ENCODE measurements around the gene C1orf185.
"Not testable (repeated sequence)": the region's sequence is repeated elsewhere in the genome, so short reads cannot be mapped to it uniquely, and the experiment has no call there.

C1orf185 gene

DNA sequence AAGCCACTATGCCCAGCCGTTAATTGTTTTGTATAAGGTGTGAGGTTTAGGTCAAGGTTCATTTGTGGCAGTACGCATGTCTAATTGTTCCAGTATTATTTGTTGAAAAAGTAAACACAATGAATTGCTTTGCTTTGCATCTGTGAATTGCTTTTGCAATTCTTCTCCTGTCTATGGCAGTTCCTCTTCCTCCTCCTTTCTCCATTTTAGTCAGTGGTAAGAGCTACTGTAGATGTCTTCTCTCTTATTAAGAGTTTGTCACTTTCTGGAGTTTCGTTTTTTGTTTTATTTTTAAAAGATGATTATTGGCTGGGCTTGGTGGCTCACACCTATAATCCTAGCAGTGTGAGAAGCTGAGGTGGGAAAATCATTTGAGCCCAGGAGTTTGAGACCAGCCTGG is 29.2 kb downstream of the C1orf185 start:
- Histone ChIP-seq H3K27ac (ENCODE audit: low read depth, low read length) (no peak overlapping the region), H3K36me3 (ENCODE audit: control insufficient read depth in 1 of 2, insufficient read depth in 2 of 2, low read length in 2 of 2) (no peaks in the 10 kb centered on the region), H3K79me1 (ENCODE audit: low read length) (no peaks in the 10 kb centered on the region), H3K9ac (ENCODE audit: low read length) (no peak overlapping the region), H3K4me3 (ENCODE audit: low read depth, low read length) (no peak overlapping the region), H3K18ac (ENCODE audit: low read length) (no peak overlapping the region), H3K4me1 (ENCODE audit: control insufficient read depth in 1 of 2, insufficient read depth in 2 of 2, low read length in 2 of 2) (no peaks in the 10 kb centered on the region), H2AK5ac (ENCODE audit: low read length) (no peak overlapping the region), H4K91ac (ENCODE audit: low read depth, low read length) (no peak overlapping the region), H3K79me2 (ENCODE audit: control insufficient read depth, insufficient read depth, low read length, poor library complexity) (no peaks in the 10 kb centered on the region), H3K27me3 (ENCODE audit: insufficient read depth, low read length) (no peaks in the 10 kb centered on the region), H3K14ac (ENCODE audit: low read length) (no peak overlapping the region), H3K23ac (ENCODE audit: low read length) (no peak overlapping the region), H4K8ac (ENCODE audit: low read depth, low read length) (no peak overlapping the region), H3K4ac (ENCODE audit: low read depth, low read length) (no peak overlapping the region), H2AFZ (ENCODE audit: insufficient read depth, low read length, poor library complexity) (no peak overlapping the region), H2BK120ac (ENCODE audit: insufficient read depth, low read length, poor library complexity) (no peak overlapping the region), H2BK12ac (ENCODE audit: low read length) (no peak overlapping the region), H3K4me2 (ENCODE audit: low read length) (no peak overlapping the region), H4K12ac (ENCODE audit: low read depth, low read length) (no peak overlapping the region), H2BK5ac (ENCODE audit: low read depth, low read length, poor library complexity) (no peak overlapping the region), H3K9me3 (ENCODE audit: insufficient read depth, low read depth, low read length) (no peaks in the 10 kb centered on the region)
- no CpG with 5 or more reads among the region's 3 CpGs for WGBS (ENCODE audit: extremely low coverage, insufficient coverage, insufficient read length)
- no peak for DNase-seq

DNA sequence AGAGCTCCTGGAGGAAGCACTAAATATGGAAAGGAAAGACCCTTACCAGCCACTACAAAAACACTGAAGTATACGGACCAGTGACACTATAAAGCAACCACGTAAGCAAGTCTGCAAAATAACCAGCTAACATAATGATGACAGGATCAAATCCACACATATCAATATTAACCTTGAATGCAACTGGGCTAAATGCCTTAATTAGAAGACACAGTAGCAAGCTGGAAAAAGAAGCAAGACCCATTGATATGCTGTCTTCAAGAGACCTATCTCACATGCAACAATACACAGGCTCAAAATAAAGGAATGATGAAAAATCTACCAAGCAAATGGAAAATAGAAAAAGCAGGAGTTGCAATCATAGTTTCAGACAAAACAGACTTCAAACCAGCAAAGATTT is 31.0 kb downstream of the C1orf185 start:
- no CpG with 5 or more reads among the region's 2 CpGs for WGBS (ENCODE audit: extremely low coverage, insufficient coverage, insufficient read length)
- no peak overlapping the region for H3K4me2 ChIP-seq (ENCODE audit: low read length)

DNA sequence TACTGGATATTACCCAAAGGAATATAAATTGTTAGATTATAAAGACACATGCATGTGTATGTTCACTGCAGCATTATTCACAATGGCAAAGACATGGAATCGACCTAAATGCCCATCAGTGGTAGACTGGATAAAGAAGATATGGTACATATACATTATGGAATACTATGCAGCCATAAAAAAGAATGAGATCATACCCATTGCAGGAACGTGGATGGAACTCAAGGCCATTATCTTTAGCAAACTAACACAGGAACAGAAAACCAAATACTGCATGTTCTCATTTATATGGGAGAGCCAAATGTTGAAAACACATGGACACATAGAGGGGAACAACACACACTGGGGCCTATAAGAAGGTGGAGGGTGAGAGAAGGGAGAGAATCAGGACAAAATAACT is 35.7 kb downstream of the C1orf185 start:
- not testable (repeated sequence) for H3K4me2 ChIP-seq (ENCODE audit: low read length); H3K9ac ChIP-seq (ENCODE audit: low read length); H3K14ac ChIP-seq (ENCODE audit: low read length); H3K4me3 ChIP-seq (ENCODE audit: low read depth, low read length); H4K8ac ChIP-seq (ENCODE audit: low read depth, low read length); H3K4me1 ChIP-seq (ENCODE audit: control insufficient read depth in 1 of 2, insufficient read depth in 2 of 2, low read length in 2 of 2); H2BK12ac ChIP-seq (ENCODE audit: low read length); H2AFZ ChIP-seq (ENCODE audit: insufficient read depth, low read length, poor library complexity); H3K9me3 ChIP-seq (ENCODE audit: insufficient read depth, low read depth, low read length); H4K91ac ChIP-seq (ENCODE audit: low read depth, low read length); H2BK5ac ChIP-seq (ENCODE audit: low read depth, low read length, poor library complexity); H2BK120ac ChIP-seq (ENCODE audit: insufficient read depth, low read length, poor library complexity); H3K79me2 ChIP-seq (ENCODE audit: control insufficient read depth, insufficient read depth, low read length, poor library complexity); H3K18ac ChIP-seq (ENCODE audit: low read length); DNase-seq; H3K23ac ChIP-seq (ENCODE audit: low read length); H4K12ac ChIP-seq (ENCODE audit: low read depth, low read length); H3K79me1 ChIP-seq (ENCODE audit: low read length); H2AK5ac ChIP-seq (ENCODE audit: low read length); H3K27me3 ChIP-seq (ENCODE audit: insufficient read depth, low read length); H3K4ac ChIP-seq (ENCODE audit: low read depth, low read length); H3K27ac ChIP-seq (ENCODE audit: low read depth, low read length); H3K36me3 ChIP-seq (ENCODE audit: control insufficient read depth in 1 of 2, insufficient read depth in 2 of 2, low read length in 2 of 2)
- no CpG with 5 or more reads among the region's 2 CpGs for WGBS (ENCODE audit: extremely low coverage, insufficient coverage, insufficient read length)

More for the DNA sequence above, 31.0 kb downstream of the C1orf185 start:
- Histone ChIP-seq H2BK5ac (ENCODE audit: low read depth, low read length, poor library complexity) (no peak overlapping the region), H3K4me3 (ENCODE audit: low read depth, low read length) (no peak overlapping the region), H3K9me3 (ENCODE audit: insufficient read depth, low read depth, low read length) (no peaks in the 10 kb centered on the region), H4K8ac (ENCODE audit: low read depth, low read length) (no peak overlapping the region), H3K18ac (ENCODE audit: low read length) (no peak overlapping the region), H3K27me3 (ENCODE audit: insufficient read depth, low read length) (no peaks in the 10 kb centered on the region), H2BK120ac (ENCODE audit: insufficient read depth, low read length, poor library complexity) (no peak overlapping the region), H3K4me1 (ENCODE audit: control insufficient read depth in 1 of 2, insufficient read depth in 2 of 2, low read length in 2 of 2) (no peaks in the 10 kb centered on the region), H2AFZ (ENCODE audit: insufficient read depth, low read length, poor library complexity) (no peak overlapping the region), H3K4ac (ENCODE audit: low read depth, low read length) (no peak overlapping the region), H3K79me1 (ENCODE audit: low read length) (no peaks in the 10 kb centered on the region), H3K27ac (ENCODE audit: low read depth, low read length) (no peak overlapping the region), H2BK12ac (ENCODE audit: low read length) (no peak overlapping the region), H3K14ac (ENCODE audit: low read length) (no peak overlapping the region), H3K79me2 (ENCODE audit: control insufficient read depth, insufficient read depth, low read length, poor library complexity) (no peaks in the 10 kb centered on the region), H4K12ac (ENCODE audit: low read depth, low read length) (no peak overlapping the region), H2AK5ac (ENCODE audit: low read length) (no peak overlapping the region), H3K9ac (ENCODE audit: low read length) (no peak overlapping the region), H3K23ac (ENCODE audit: low read length) (no peak overlapping the region), H4K91ac (ENCODE audit: low read depth, low read length) (no peak overlapping the region), H3K36me3 (ENCODE audit: control insufficient read depth in 1 of 2, insufficient read depth in 2 of 2, low read length in 2 of 2) (no peaks in the 10 kb centered on the region)
- DNase-seq: no peak

DNA sequence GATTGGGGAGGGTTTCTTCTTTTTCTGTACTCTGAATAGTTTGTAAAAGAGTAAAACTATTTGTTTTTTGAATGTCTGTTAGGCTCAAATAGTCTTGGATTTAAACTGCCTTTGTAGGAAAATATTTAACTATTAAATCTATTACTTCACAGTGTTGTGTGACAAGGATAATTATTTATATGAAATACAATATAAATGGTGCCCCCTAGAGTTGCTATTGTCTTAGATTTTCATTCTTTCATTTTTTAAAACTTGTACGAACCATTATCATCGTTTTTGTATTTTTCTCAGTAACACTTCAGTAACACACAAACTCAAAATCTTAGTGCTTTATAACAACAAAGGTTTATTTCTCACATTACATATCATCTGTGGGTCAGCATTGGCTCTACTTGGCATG is 37.4 kb downstream of the C1orf185 start:
- Histone ChIP-seq H3K36me3 (ENCODE audit: control insufficient read depth in 1 of 2, insufficient read depth in 2 of 2, low read length in 2 of 2) (no peaks in the 10 kb centered on the region), H2BK120ac (ENCODE audit: insufficient read depth, low read length, poor library complexity) (no peak overlapping the region), H3K4me3 (ENCODE audit: low read depth, low read length) (no peak overlapping the region), H2BK5ac (ENCODE audit: low read depth, low read length, poor library complexity) (no peak overlapping the region), H3K14ac (ENCODE audit: low read length) (no peak overlapping the region), H3K79me1 (ENCODE audit: low read length) (no peaks in the 10 kb centered on the region), H2BK12ac (ENCODE audit: low read length) (no peak overlapping the region), H3K23ac (ENCODE audit: low read length) (no peak overlapping the region), H2AFZ (ENCODE audit: insufficient read depth, low read length, poor library complexity) (no peak overlapping the region), H3K27ac (ENCODE audit: low read depth, low read length) (no peak overlapping the region), H4K8ac (ENCODE audit: low read depth, low read length) (no peak overlapping the region), H3K9ac (ENCODE audit: low read length) (no peak overlapping the region), H3K4me2 (ENCODE audit: low read length) (no peak overlapping the region), H3K4me1 (ENCODE audit: control insufficient read depth in 1 of 2, insufficient read depth in 2 of 2, low read length in 2 of 2) (no peaks in the 10 kb centered on the region), H4K12ac (ENCODE audit: low read depth, low read length) (no peak overlapping the region), H3K79me2 (ENCODE audit: control insufficient read depth, insufficient read depth, low read length, poor library complexity) (no peaks in the 10 kb centered on the region), H3K18ac (ENCODE audit: low read length) (no peak overlapping the region), H2AK5ac (ENCODE audit: low read length) (no peak overlapping the region), H3K9me3 (ENCODE audit: insufficient read depth, low read depth, low read length) (no peaks in the 10 kb centered on the region), H4K91ac (ENCODE audit: low read depth, low read length) (no peak overlapping the region), H3K4ac (ENCODE audit: low read depth, low read length) (no peak overlapping the region), H3K27me3 (ENCODE audit: insufficient read depth, low read length) (no peaks in the 10 kb centered on the region)
- WGBS (ENCODE audit: extremely low coverage, insufficient coverage, insufficient read length): no CpG with 5 or more reads among the region's 2 CpGs
- DNase-seq: no peak

Data from trophoblast cell (in vitro differentiated cells and primary cell).